ENCODE measurements around the gene SLC25A25.

SLC25A25 gene

DNA sequence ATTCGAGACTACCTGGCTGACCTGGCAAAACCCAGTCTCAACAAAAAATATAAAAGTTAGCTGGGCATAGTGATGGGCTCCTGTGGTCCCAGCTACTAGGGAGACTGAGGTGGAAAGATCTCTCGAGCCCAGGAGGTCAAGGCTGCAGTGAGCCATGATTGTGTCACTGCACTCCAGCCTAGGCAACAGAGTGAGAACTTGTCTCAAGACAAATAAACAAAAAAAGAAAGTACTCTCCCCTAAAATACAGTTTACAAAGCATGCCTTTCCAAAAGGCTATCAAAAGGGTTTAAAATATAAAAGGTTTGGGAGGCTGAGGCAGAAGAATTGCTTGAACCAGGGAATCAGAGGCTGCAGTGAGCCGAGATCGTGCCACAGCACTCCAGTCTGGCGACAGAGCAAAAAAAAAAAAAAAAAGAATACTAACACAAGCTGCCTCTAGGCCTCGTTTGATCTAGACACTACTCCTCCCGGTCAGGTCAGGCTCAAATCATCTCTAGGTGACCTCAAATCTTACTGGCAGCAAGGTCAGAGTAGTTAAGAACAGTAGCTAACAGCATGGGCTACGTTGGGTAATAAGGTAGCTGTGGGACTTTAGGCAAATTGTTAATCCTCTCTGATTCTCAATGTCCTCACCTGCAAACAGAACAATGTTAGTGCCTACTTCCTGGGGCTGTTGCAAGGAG, 10.2 kb upstream of the SLC25A25 start:
- no peak for TF ChIP-seq CTCF (IDR thresholded peaks at IDR 0.05; ENCODE audit: low read length, missing control alignments)
- H3K4me3 ChIP-seq (replicated peaks; ENCODE audit: low read depth, low read length) = no peak overlapping the region
- no peak for DNase-seq (ENCODE audit: low read depth)

DNA sequence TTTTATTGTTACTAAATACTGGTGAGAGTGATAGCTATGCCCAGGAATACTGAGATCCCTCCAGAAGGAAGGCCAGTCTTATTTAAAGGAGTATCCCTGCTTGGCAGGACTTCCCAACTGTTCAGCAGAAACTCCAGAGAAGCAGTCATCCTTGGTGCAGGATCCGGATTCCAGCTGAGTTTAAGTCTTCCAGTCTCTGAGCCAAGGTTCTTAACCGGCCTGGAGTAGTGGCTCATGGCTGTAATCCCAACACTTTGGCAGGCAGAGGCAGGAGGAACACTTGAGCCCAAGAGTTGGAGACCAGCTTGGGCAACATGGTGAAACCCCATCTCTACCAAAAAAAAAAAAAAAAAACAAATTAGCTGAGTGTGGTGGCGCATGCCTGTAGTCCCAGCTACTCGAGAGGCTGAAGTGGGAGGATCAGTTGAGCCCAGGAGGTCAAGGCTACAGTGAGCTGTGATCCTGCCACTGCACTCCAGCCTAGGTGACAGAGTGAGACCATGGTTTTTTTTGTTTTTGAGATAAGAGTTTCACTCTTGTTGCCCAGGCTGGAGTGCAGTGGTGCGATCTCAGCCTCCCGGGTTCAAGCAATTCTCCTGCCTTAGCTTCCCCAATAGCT, 8.6 kb upstream of the SLC25A25 start:
- DNase-seq (ENCODE audit: low read depth) = no peak
- no peak for TF ChIP-seq CTCF (IDR thresholded peaks at IDR 0.05; ENCODE audit: low read length, missing control alignments)
- no peak overlapping the region for H3K4me3 ChIP-seq (replicated peaks; ENCODE audit: low read depth, low read length)

DNA sequence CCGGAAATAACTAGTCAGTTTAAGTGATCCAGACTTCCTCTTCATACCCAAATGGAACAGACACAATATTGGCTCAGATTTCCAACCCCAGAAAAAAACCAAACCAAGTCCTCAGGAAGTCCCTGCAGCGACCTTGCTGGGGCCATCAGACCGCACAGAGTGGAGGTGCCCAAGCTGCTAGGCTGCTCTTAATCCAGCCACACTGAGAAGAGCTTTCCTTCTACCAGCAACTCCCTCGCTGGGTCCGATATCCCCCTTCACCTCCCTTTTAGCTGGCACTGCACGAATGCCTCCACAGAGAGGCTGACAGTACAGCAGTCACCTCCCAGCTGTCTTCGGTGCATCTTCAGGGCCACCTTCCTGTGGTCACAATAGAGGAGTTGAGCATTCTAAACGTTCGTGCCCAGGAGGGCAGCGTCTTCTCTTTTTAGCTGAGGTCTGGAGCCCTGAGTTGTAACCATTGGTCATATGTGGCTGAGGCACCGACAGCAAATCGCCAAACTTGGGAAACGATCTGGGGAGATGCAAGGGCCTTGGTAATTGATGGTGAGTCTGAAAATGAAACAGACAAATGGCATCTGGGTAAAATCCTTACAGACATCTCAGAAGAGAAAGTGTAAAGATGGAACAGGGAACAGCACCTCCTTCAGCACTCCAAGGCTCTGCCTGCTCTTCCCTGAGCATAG, 6.6 kb upstream of the SLC25A25 start:
- H3K4me3 ChIP-seq (replicated peaks; ENCODE audit: low read depth, low read length) = no peak overlapping the region
- TF ChIP-seq CTCF (IDR thresholded peaks at IDR 0.05; ENCODE audit: low read length, missing control alignments) = no peak
- DNase-seq (ENCODE audit: low read depth) = no peak

GRCh38 chr9:128062279-128062678, 5.8 kb upstream of the SLC25A25 start:
- TF ChIP-seq CTCF (IDR thresholded peaks at IDR 0.05; ENCODE audit: low read length, missing control alignments) = no peak
- DNase-seq (ENCODE audit: low read depth) = no peak

DNA sequence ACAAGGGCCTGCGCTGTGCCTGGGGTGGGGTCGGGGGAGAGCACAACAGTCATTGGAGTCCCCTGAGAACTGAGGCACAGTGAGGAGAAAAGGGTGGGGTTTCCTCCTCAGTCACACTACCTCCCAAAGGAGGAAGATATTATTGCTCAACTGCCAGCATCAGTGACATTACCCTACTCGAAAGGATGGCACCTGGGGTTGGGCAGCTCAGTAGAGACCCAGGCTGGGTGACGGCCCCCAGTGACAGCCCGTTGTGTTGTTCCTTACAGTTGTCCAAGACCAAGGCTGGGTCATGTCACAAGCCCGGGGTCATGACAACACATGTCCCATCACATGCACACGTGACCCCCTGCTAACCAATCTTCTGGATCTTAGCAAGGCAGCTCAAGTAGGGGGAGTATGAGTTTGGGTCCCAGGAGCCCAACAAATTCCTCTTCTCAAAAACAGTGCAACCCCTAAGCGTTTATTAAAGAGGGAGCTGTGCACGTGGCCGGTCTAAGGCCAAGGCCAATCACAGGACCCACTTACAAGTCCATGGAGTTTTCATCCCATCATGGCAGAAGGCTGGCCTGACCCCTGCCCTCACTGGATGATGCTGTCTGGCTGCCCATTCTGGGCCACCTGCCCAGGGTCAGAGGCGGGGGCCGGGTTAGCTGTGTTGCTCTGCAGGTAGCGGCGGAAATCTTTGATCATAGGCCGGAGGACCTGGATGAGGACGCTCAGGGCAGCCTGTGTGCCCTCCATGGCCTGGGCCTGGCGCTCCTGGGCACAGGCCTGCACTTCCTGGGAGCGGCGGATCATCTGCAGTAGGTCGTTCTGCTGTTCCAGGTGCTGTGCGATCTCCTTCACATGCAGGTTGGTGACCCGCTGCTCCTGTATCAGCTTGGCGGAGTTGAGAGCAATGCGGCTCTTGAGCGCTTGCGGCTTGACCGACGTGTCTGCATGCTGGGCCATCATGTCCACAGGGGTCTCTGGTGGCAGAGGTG, 4.9 kb upstream of the SLC25A25 start:
- no peak overlapping the region for H3K4me3 ChIP-seq (replicated peaks; ENCODE audit: low read depth, low read length)
- DNase-seq (ENCODE audit: low read depth) = no peak
- no peak for TF ChIP-seq CTCF (IDR thresholded peaks at IDR 0.05; ENCODE audit: low read length, missing control alignments)

More at GRCh38 chr9:128062279-128062678, 5.8 kb upstream of the SLC25A25 start:
- no peak overlapping the region for H3K4me3 ChIP-seq (replicated peaks; ENCODE audit: low read depth, low read length)

DNA sequence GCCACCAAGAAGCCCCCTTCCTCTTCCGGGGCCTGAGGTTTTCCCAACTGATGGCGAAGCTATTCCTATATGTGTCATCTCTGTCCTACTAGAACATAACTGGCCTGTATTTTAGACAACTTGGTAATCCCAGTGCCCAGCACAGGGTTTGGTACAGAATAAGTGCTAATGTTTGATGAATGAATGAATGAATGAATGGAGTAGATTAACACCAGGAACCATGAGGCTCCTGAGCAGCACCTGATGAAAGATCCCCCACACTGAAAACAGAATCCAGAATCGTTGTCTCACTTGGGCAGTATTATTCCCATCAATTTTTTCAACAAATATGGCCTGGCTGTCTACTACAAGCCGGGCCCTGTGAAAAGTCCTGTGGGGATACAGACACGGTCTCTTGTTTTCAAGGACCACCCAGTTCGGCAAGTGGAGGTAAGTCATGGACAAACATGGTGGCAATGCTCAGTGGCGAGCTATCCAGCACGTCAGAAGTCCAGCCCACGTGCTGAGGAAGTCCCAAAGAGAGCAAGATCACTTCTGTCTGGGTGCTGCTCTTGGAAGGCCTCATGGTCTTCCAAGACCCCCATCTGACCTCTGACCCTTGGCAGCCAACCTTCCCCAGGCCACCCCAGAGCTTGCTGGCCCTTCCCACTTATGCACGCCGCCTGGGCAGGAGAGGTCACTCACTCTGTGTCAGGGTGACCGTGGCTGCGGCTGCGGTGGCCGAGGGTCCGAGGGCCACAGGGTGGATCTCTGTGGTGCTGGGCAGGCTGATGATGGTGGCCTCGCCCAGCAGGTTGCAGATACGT, 1.9 kb upstream of the SLC25A25 start:
- peak overlapping the region; percentile 61 for H3K4me3 ChIP-seq (replicated peaks; ENCODE audit: low read depth, low read length)
- no peak for DNase-seq (ENCODE audit: low read depth)
- TF ChIP-seq CTCF (IDR thresholded peaks at IDR 0.05; ENCODE audit: low read length, missing control alignments) = no peak

All from fibroblast of pulmonary artery (primary cell).